Measurements from ENCODE around the gene TLR1. TPM values are rescaled to one million over a fixed set of nuclear protein-coding genes. Genes with fewer than 3 reads are reported as not detected.

Gene TLR1
- polyA plus RNA-seq, 1 experiment, result 0.05 TPM

- H3K27me3 ChIP-seq (ENCODE audit: control insufficient read depth, insufficient read depth, low read length), result peaks cover 2% of the 10 kb centered on the region; the same call in 1 of the 2 replicates
- TF ChIP-seq CTCF (IDR thresholded peaks at IDR 0.05; ENCODE audit: insufficient read depth, low read depth, low read length), result no peak
- H3K36me3 ChIP-seq (ENCODE audit: control insufficient read depth, insufficient read depth, low read length), result no peaks in the 10 kb centered on the region
- CTCF ChIA-PET, result no interaction called here
- POLR2A ChIA-PET, result no interaction called here
- DNase-seq (ENCODE audit: low read depth), result no peak
- no peak overlapping the region for H3K4me3 ChIP-seq (ENCODE audit: low read depth, low read length)
Observed at GRCh38 chr4:38823766-38824165, 19.2 kb upstream of the TLR1 start.

- H3K4me3 ChIP-seq (ENCODE audit: low read depth, low read length), result no peak overlapping the region
- ChIA-PET POLR2A (no interaction called here), CTCF (no interaction called here)
- H3K27me3 ChIP-seq (ENCODE audit: control insufficient read depth, insufficient read depth, low read length), result peaks cover 2% of the 10 kb centered on the region; the same call in 1 of the 2 replicates
- no peaks in the 10 kb centered on the region for H3K36me3 ChIP-seq (ENCODE audit: control insufficient read depth, insufficient read depth, low read length)
- TF ChIP-seq CTCF (IDR thresholded peaks at IDR 0.05; ENCODE audit: insufficient read depth, low read depth, low read length), result no peak
- no peak for DNase-seq (ENCODE audit: low read depth)
Observed at GRCh38 chr4:38822748-38823303, 18.2 kb upstream of the TLR1 start.

GRCh38 chr4:38821739-38822138, 17.1 kb upstream of the TLR1 start:
- peaks cover 2% of the 10 kb centered on the region; the same call in 1 of the 2 replicates for H3K27me3 ChIP-seq (ENCODE audit: control insufficient read depth, insufficient read depth, low read length)
- H3K4me3 ChIP-seq (ENCODE audit: low read depth, low read length), result no peak overlapping the region
- H3K36me3 ChIP-seq (ENCODE audit: control insufficient read depth, insufficient read depth, low read length), result no peaks in the 10 kb centered on the region
- no peak for TF ChIP-seq CTCF (IDR thresholded peaks at IDR 0.05; ENCODE audit: insufficient read depth, low read depth, low read length)
- DNase-seq (ENCODE audit: low read depth), result no peak
- ChIA-PET POLR2A (no interaction called here), CTCF (interaction anchor here (0.6 to 1.3 kb wide), 2 partner anchors 9 to 96 kb away, joined by 3 read pairs; no protein-coding TSS in a partner anchor)

GRCh38 chr4:38820329-38821061, 15.9 kb upstream of the TLR1 start:
- Histone ChIP-seq H3K27me3 (ENCODE audit: control insufficient read depth, insufficient read depth, low read length) (peaks cover 2% of the 10 kb centered on the region; the same call in 1 of the 2 replicates), H3K4me3 (ENCODE audit: low read depth, low read length) (no peak overlapping the region), H3K36me3 (ENCODE audit: control insufficient read depth, insufficient read depth, low read length) (no peaks in the 10 kb centered on the region)
- CTCF ChIA-PET, result no interaction called here
- no peak for TF ChIP-seq CTCF (IDR thresholded peaks at IDR 0.05; ENCODE audit: insufficient read depth, low read depth, low read length)
- POLR2A ChIA-PET, result no interaction called here
- no peak for DNase-seq (ENCODE audit: low read depth)

GRCh38 chr4:38819569-38819968, 15.0 kb upstream of the TLR1 start:
- no peak overlapping the region for H3K4me3 ChIP-seq (ENCODE audit: low read depth, low read length)
- peaks cover 7% of the 10 kb centered on the region for H3K27me3 ChIP-seq (ENCODE audit: control insufficient read depth, insufficient read depth, low read length)
- no peaks in the 10 kb centered on the region for H3K36me3 ChIP-seq (ENCODE audit: control insufficient read depth, insufficient read depth, low read length)
- CTCF ChIA-PET, result interaction anchor here (1.0 kb wide), 1 partner anchor 60 kb away, joined by 3 read pairs; no protein-coding TSS in a partner anchor
- POLR2A ChIA-PET, result no interaction called here
- DNase-seq (ENCODE audit: low read depth), result no peak
- no peak for TF ChIP-seq CTCF (IDR thresholded peaks at IDR 0.05; ENCODE audit: insufficient read depth, low read depth, low read length)

All from BJ (cell line).